ENCODE results near the gene ARHGEF10L. TPM values are rescaled to one million over a fixed set of nuclear protein-coding genes. Genes with fewer than 3 reads are reported as not detected.

Gene ARHGEF10L
- total RNA-seq, 1 donor from 2014 or later = 24.0 TPM

GRCh38 chr1:17629460-17629859 is 90.0 kb downstream of the ARHGEF10L start:
- Mint-ChIP-seq H3K9me3 (ENCODE audit: unreplicated experiment) (no peaks in the 10 kb centered on the region), H3K36me3 (ENCODE audit: unreplicated experiment) (peaks cover 16% of the 10 kb centered on the region), H3K27me3 (ENCODE audit: unreplicated experiment) (no peaks in the 10 kb centered on the region), H3K27ac (ENCODE audit: unreplicated experiment) (peak overlapping the region; percentile 67), H3K4me1 (ENCODE audit: unreplicated experiment) (peaks cover 65% of the 10 kb centered on the region), H3K4me3 (ENCODE audit: unreplicated experiment) (no peak overlapping the region)
- no peak for DNase-seq (ENCODE audit: extremely low spot score, unreplicated experiment)
- TF ChIP-seq CTCF (IDR thresholded peaks at IDR 0.05) = peak; percentile 27

- peaks cover 57% of the 10 kb centered on the region for H3K4me1 Mint-ChIP-seq (ENCODE audit: unreplicated experiment)
- peaks cover 19% of the 10 kb centered on the region for H3K36me3 Mint-ChIP-seq (ENCODE audit: unreplicated experiment)
- H3K27ac Mint-ChIP-seq (ENCODE audit: unreplicated experiment) = peak overlapping the region; percentile 67
These were observed 90.7 kb downstream of the ARHGEF10L start for GRCh38 chr1:17630048-17630830.

GRCh38 chr1:17630986-17631385 is 91.5 kb downstream of the ARHGEF10L start:
- no peak for TF ChIP-seq CTCF (IDR thresholded peaks at IDR 0.05)
- peaks cover 55% of the 10 kb centered on the region for H3K4me1 Mint-ChIP-seq (ENCODE audit: unreplicated experiment)

More at GRCh38 chr1:17630048-17630830, 90.7 kb downstream of the ARHGEF10L start:
- no peak for TF ChIP-seq CTCF (IDR thresholded peaks at IDR 0.05)
- Mint-ChIP-seq H3K27me3 (ENCODE audit: unreplicated experiment) (no peaks in the 10 kb centered on the region), H3K9me3 (ENCODE audit: unreplicated experiment) (no peaks in the 10 kb centered on the region), H3K4me3 (ENCODE audit: unreplicated experiment) (no peak overlapping the region)
- DNase-seq (ENCODE audit: extremely low spot score, unreplicated experiment) = no peak

GRCh38 chr1:17631410-17631809 is 91.9 kb downstream of the ARHGEF10L start:
- Mint-ChIP-seq H3K4me1 (ENCODE audit: unreplicated experiment) (peaks cover 54% of the 10 kb centered on the region), H3K4me3 (ENCODE audit: unreplicated experiment) (no peak overlapping the region), H3K27ac (ENCODE audit: unreplicated experiment) (no peak overlapping the region), H3K36me3 (ENCODE audit: unreplicated experiment) (peaks cover 29% of the 10 kb centered on the region), H3K9me3 (ENCODE audit: unreplicated experiment) (no peaks in the 10 kb centered on the region), H3K27me3 (ENCODE audit: unreplicated experiment) (no peaks in the 10 kb centered on the region)
- no peak for TF ChIP-seq CTCF (IDR thresholded peaks at IDR 0.05)
- DNase-seq (ENCODE audit: extremely low spot score, unreplicated experiment) = no peak

More at GRCh38 chr1:17630986-17631385, 91.5 kb downstream of the ARHGEF10L start:
- DNase-seq (ENCODE audit: extremely low spot score, unreplicated experiment) = no peak
- Mint-ChIP-seq H3K36me3 (ENCODE audit: unreplicated experiment) (peaks cover 25% of the 10 kb centered on the region), H3K9me3 (ENCODE audit: unreplicated experiment) (no peaks in the 10 kb centered on the region), H3K4me3 (ENCODE audit: unreplicated experiment) (no peak overlapping the region), H3K27me3 (ENCODE audit: unreplicated experiment) (no peaks in the 10 kb centered on the region), H3K27ac (ENCODE audit: unreplicated experiment) (peak overlapping the region; percentile 53)

- no peak for TF ChIP-seq CTCF (IDR thresholded peaks at IDR 0.05)
- Mint-ChIP-seq H3K4me1 (ENCODE audit: unreplicated experiment) (peaks cover 50% of the 10 kb centered on the region), H3K36me3 (ENCODE audit: unreplicated experiment) (peaks cover 31% of the 10 kb centered on the region), H3K27ac (ENCODE audit: unreplicated experiment) (no peak overlapping the region), H3K9me3 (ENCODE audit: unreplicated experiment) (no peaks in the 10 kb centered on the region), H3K4me3 (ENCODE audit: unreplicated experiment) (no peak overlapping the region), H3K27me3 (ENCODE audit: unreplicated experiment) (no peaks in the 10 kb centered on the region)
- DNase-seq (ENCODE audit: extremely low spot score, unreplicated experiment) = no peak
These were observed 92.6 kb downstream of the ARHGEF10L start for GRCh38 chr1:17632106-17632505.

Measured in osteocyte (in vitro differentiated cells).